Stimulated activated CD8-positive, alpha-beta memory T cell treated with anti-CD3 and anti-CD28 coated beads, Interleukin-4, amount 100 ng/mL, for 4 hours (primary cell): ENCODE data around the gene WASHC4.
"Not testable (repeated sequence)": the region's sequence is repeated elsewhere in the genome, so short reads cannot be mapped to it uniquely, and the experiment has no call there.

Source experiments
- DNase-seq, 2 donors: peaks; one replicate each; pipeline ENCODE4 v3.0.0-alpha.2; 2020; ENCODE audit warnings: low read depth in 2 of 2, low spot score in 1 of 2

WASHC4 gene

GRCh38 chr12:105164068-105164467 lies 56.5 kb downstream of the WASHC4 start:
- DNase-seq: no peak

DNA sequence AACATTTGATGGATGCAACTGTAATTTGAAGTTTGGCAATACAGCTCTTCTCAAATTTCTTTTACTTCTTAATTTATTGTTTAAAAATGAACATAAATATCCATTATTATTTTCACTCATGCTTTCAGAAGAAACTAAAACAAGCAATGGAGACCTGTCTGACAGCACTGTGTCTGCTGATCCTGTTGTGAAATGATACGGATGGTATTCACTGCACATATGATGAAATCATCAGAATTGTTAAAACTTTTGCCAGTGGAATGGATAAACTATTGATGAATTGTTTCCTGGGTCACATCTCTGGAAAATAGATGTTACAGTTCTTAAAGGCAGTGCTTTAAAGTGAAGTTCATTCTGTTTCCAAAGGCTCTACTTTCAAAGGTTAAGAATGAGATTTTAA lies 59.2 kb downstream of the WASHC4 start:
- no peak for DNase-seq

DNA sequence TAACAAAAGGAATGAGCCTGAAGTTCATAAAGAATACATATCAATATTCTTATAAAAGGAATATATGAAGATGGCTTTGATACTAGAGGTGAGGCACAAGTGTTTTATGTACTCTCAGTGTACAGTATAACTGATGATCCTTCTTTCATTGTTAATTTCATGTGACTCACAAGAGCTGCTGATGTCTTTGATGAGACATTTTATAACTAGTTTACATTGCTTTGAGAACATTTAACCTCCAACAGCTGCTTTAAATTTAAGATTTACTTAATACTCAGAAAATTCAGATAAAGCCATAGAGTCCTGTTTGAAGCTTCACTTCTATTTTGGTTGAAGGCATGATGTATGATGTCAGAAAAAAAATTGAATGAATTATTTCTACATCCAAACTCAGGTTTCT lies 59.8 kb downstream of the WASHC4 start:
- DNase-seq: no peak

GRCh38 chr12:105168006-105168405 lies 60.5 kb downstream of the WASHC4 start:
- DNase-seq: no peak

- DNase-seq: no peak
Observed at GRCh38 chr12:105170139-105170538, 62.6 kb downstream of the WASHC4 start.

DNA sequence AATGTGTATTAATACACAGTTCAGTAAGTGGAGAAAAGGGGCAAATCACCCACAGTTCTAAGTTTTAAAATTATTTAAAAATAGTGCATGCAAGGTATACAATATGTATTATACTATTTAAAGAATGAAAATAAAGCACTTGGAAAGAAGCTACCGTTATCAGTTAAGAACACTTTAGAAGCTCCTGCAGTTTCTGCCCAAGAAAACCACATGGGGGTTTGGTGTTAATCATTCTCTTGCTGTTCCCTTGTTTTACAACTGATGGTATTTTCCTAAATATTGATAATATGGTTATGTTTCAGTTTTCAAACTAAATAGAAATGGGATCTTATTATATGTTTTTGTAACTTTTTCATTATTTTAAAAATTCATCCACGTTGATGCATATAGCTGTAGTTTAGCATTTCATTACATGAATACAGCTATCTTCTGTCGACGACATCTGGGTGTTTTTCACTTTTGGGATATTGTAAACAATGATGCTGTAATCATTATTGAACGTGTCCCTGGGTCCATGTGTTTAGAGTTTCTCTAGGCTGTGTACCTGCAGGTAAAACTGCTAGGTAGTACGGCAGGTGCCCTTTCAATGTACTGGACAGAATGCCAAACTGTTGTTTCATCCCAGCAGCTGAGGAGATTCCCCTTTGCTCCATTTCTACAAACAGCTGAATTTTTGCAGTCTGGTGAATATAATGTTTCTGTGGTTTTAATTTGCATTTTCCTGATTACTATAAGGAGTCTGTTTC lies 64.3 kb downstream of the WASHC4 start:
- DNase-seq: no peak

GRCh38 chr12:105175397-105175990 lies 68.0 kb downstream of the WASHC4 start:
- DNase-seq: no peak

GRCh38 chr12:105177208-105177607 lies 69.7 kb downstream of the WASHC4 start:
- no peak for DNase-seq

DNA sequence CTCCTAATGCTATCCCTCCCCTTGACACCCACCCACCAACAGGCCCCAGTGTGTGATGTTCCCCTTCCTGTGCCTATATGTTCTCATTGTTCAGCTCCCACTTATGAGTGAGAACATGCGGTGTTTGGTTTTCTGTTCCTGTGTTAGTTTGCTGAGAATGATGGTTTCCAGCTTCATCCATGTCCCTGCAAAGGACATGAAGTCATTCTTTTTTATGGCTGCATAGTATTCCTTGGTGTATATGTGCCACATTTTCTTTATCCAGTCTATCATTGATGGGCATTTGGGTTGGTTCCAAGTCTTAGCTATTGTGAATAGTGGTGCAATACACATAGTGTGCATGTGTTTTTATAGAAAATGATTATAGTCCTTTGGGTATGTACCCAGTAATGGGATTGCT lies 71.6 kb downstream of the WASHC4 start:
- not testable (repeated sequence) for DNase-seq

DNA sequence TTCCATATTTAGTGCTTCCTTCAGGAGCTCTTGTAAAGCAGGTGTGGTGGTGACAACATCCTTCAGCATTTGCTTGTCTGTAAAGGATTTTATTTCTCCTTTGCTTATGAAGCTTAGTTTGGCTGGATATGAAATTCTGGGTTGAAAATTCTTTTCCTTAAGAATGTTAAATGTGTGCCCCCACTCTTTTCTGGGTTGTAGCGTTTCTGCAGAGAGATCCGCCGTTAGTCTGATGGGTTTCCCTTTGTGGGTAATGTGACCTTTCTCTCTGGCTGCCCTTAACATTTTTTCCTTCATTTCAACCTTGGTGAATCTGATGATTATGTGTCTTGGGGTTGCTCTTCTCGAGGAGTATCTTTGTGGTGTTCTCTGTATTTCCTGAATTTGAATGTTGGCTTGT lies 75.9 kb downstream of the WASHC4 start:
- DNase-seq: not testable (repeated sequence)

GRCh38 chr12:105183976-105184375 lies 76.4 kb downstream of the WASHC4 start:
- DNase-seq: not testable (repeated sequence)

DNA sequence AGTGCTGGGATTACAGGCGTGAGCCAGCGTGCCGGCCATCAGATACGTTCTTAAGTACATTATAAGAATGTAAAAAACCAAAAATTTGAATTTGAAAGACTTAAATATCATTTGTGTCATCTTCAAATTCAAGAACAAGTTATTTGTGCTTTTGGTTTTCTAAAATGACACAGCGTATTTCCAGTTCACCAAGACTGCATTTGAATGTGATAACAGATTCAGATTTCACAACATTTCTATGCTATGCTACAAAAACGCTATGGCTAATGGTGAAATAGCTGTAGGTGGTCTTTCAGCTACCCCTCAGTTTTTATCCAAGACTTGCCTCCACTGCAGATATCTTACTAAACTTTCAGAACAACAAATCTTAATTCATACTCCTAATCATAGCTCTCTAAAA lies 81.8 kb downstream of the WASHC4 start:
- DNase-seq: no peak

GRCh38 chr12:105190530-105190929 lies 83.0 kb downstream of the WASHC4 start:
- DNase-seq: no peak

DNA sequence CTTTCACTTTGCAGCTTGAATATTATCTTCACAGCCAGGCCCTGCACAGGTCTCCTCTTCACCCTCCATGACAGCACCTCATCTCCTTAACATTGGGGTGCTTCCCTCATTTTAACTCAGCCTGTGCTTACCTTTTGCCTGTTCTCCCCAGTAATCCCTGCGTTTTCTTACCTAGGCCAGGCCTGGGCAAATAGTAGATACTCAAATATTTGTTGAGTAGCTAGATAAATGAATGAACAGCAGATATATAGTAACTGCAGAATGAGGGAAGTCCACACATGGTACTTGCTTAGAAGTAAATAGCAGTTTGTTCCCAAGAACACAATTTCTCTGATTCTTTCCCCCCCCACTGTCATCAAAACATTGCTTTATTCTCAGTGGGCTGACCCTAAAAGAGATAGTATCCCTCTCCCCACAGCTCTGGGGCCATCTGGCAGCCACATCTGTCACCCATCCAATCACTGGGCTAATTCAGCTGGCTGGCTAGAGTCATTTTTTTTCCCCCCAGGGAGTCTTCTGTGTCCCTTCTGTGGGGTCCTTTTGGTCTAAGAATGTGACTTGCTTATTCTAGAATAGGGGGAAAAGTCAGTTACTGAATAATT lies 85.2 kb downstream of the WASHC4 start:
- no peak for DNase-seq

- DNase-seq: no peak
Observed at GRCh38 chr12:105194947-105195346, 87.4 kb downstream of the WASHC4 start.

DNA sequence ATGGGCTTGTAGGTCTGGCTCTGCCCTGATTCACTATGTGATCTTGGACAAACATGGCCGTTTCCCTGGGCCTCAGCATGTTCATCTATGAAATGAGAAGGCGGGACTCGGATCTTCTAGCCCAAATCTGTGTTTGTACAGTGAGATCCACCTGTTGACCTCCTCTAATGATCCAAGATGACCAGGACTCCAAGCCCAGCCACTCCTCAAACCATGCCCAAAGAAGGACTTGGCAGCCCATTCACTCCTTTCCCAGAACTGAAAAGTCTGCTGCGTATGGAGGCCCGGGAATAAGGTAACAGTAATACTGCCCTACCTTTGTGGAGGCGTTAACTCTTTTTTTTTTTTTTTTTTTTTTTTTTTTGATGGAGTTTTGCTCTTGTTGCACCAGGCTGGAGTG lies 88.6 kb downstream of the WASHC4 start:
- no peak for DNase-seq

- no peak for DNase-seq
Observed at GRCh38 chr12:105198961-105199360, 91.4 kb downstream of the WASHC4 start.

GRCh38 chr12:105200385-105200784 lies 92.9 kb downstream of the WASHC4 start:
- no peak for DNase-seq

DNA sequence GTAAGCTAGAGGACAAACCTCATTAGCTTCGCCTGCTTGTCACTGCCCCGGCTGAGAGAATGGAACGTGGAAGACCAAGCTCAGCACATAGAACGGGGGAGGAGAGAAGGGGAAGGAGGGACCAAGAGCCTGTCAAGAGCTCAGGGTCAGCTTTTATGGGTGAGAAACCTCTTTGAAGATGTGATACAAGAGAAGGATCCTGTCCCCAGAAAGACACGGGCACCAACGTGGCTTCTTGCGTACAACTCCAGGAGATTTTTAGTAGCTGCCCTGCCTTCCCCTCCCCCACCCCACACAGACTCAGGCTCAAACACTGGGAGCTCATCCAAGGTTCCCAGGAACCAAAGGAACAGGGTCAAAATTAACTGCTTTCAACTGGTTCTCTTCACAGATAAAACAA lies 93.8 kb downstream of the WASHC4 start:
- DNase-seq: no peak

DNA sequence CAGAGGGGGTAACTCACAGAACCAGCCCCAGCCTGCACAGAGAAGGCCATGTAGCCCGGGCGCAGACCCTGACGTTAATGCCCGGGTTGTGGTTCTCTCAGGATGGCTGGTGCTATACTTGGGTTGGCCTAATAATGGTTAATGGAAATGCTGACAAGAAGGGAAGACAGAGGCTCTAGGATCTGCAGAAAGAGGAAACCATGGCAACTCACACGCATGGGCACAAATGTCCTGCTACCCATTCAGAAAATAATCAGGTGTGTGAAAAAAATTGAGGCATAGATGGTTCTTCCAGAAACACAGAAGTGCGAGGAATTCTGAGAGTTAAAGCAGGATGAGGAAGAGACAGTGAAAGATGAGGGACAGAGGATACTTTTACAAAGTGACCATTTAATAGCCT lies 94.7 kb downstream of the WASHC4 start:
- no peak for DNase-seq

GRCh38 chr12:105204127-105204526 lies 96.6 kb downstream of the WASHC4 start:
- DNase-seq: no peak

- DNase-seq: no peak
Observed at GRCh38 chr12:105204916-105205315, 97.4 kb downstream of the WASHC4 start.
